Fibroblast of villous mesenchyme (primary cell): ENCODE results near the gene PHYH. TPM values are rescaled to one million over a fixed set of nuclear protein-coding genes. Genes with fewer than 3 reads are reported as not detected.

Experiments used
- DNase-seq: peaks from one replicate; pipeline ENCODE4 v3.0.0-alpha.2; 2010; ENCODE audit warnings: low read depth
- H3K4me3 ChIP-seq: 2 replicates; pipeline ENCODE4 v1.5.1; 2011; ENCODE audit warnings: low read depth, mild to moderate bottlenecking, low read length
- CTCF ChIP-seq: IDR thresholded peaks from 2 replicates; pipeline ENCODE4 v1.5.1; 2012; ENCODE audit warnings: low read depth, mild to moderate bottlenecking, low read length; ENCODE audit not compliant: insufficient read depth
- total RNA-seq: library from RNA; depleted of rRNA; stranded (reverse); fragments of >200 nt; gene quantifications from 2 replicates; pipeline ENCODE4 v1.2.3, GENCODE V29; 2012

PHYH gene
- total RNA-seq, 1 donor = 16.0 TPM

- no peak overlapping the region for H3K4me3 ChIP-seq
- no peak for DNase-seq
- no peak for TF ChIP-seq CTCF
Measured at GRCh38 chr10:13340626-13341376, 40.9 kb upstream of the PHYH start.

- DNase-seq = peak; percentile 7
- no peak for TF ChIP-seq CTCF
- H3K4me3 ChIP-seq = no peak overlapping the region
Measured at GRCh38 chr10:13340068-13340467, 40.2 kb upstream of the PHYH start.

- TF ChIP-seq CTCF = no peak
- peak; percentile 15 for DNase-seq
- H3K4me3 ChIP-seq = no peak overlapping the region
Measured at GRCh38 chr10:13338390-13339110, 38.7 kb upstream of the PHYH start.

GRCh38 chr10:13337827-13338196 is 37.9 kb upstream of the PHYH start:
- no peak for TF ChIP-seq CTCF
- no peak for DNase-seq
- H3K4me3 ChIP-seq = no peak overlapping the region

- DNase-seq = no peak
- no peak overlapping the region for H3K4me3 ChIP-seq
- no peak for TF ChIP-seq CTCF
Measured at GRCh38 chr10:13337128-13337826, 37.4 kb upstream of the PHYH start.

- no peak overlapping the region for H3K4me3 ChIP-seq
- TF ChIP-seq CTCF = no peak
- no peak for DNase-seq
Measured at GRCh38 chr10:13335881-13336280, 36.0 kb upstream of the PHYH start.
